Skeletal muscle satellite cell (primary cell): ENCODE results near the gene CCDC88C.
A peak's percentile ranks its signal among the peaks of the same experiment; 100 is the strongest.
"Not testable (repeated sequence)": the region's sequence is repeated elsewhere in the genome, so short reads cannot be mapped to it uniquely, and the experiment has no call there.

Experiments
- H3K27me3 ChIP-seq: 2 replicates; pipeline ENCODE4 v1.7.0; 2013; ENCODE audit warnings: low read length; ENCODE audit not compliant: control insufficient read depth, insufficient read depth
- H3K36me3 ChIP-seq: 2 replicates; pipeline ENCODE4 v1.7.0; 2013; ENCODE audit warnings: mild to moderate bottlenecking, control low read depth, low read length; ENCODE audit not compliant: insufficient read depth
- H3K4me1 ChIP-seq: 2 replicates; pipeline ENCODE4 v1.7.0; 2013; ENCODE audit warnings: low read length; ENCODE audit not compliant: control insufficient read depth, insufficient read depth
- H3K4me2 ChIP-seq: 2 replicates; pipeline ENCODE4 v1.7.0; 2013; ENCODE audit warnings: mild to moderate bottlenecking, low read length
- H3K4me3 ChIP-seq: 2 replicates; pipeline ENCODE4 v1.7.0; 2013; ENCODE audit warnings: low read length
- H3K9ac ChIP-seq: 2 replicates; pipeline ENCODE4 v1.7.0; 2013; ENCODE audit warnings: mild to moderate bottlenecking, low read depth, low read length, moderate library complexity
- H3K9me3 ChIP-seq: replicated peaks from 2 replicates; pipeline ENCODE4 v1.7.0; 2013; ENCODE audit warnings: mild to moderate bottlenecking, control low read depth, low read length

The CCDC88C gene

DNA sequence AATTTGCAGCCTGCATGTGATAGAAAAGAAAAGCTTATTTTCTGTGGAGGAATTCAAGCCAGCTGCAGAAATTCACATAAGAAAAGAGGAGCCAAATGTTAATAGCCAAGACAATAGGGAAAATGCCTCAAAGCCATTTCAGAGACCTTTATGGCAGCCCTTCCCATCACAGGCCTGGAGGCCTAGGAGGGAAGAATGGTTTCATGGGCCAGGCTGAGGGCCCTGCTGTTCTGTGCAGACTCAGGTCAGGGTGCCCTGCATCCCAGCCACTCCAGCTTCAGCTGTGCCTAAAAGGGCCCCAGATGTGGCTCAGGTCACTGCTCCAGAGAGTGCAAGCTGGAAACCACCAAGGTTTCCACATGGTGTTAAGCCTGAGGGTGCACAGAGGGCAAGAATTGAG lies 21.2 kb upstream of the CCDC88C start:
- no peak overlapping the region for H3K9ac ChIP-seq
- no peaks in the 10 kb centered on the region for H3K4me1 ChIP-seq
- no peak overlapping the region for H3K4me2 ChIP-seq
- H3K27me3 ChIP-seq: peaks cover 5% of the 10 kb centered on the region
- no peaks in the 10 kb centered on the region for H3K36me3 ChIP-seq
- H3K4me3 ChIP-seq: no peak overlapping the region
- H3K9me3 ChIP-seq: no peaks in the 10 kb centered on the region

DNA sequence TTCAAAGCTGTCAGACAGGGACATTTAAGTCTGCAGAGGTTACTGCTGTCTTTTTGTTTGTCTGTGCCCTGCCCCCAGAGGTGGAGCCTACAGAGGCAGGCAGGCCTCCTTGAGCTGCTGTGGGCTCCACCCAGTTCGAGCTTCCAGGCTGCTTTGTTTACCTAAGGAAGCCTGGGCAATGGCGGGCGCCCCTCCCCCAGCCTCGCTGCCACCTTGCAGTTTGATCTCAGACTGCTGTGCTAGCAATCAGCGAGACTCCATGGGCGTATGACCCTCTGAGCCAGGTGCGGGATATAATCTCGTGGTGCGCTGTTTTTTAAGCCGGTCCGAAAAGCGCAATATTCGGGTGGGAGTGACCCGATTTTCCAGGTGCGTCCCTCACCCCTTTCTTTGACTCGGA lies 18.6 kb upstream of the CCDC88C start:
- not testable (repeated sequence) for H3K9ac ChIP-seq, H3K4me1 ChIP-seq, H3K27me3 ChIP-seq, H3K9me3 ChIP-seq, H3K36me3 ChIP-seq, H3K4me3 ChIP-seq, H3K4me2 ChIP-seq

DNA sequence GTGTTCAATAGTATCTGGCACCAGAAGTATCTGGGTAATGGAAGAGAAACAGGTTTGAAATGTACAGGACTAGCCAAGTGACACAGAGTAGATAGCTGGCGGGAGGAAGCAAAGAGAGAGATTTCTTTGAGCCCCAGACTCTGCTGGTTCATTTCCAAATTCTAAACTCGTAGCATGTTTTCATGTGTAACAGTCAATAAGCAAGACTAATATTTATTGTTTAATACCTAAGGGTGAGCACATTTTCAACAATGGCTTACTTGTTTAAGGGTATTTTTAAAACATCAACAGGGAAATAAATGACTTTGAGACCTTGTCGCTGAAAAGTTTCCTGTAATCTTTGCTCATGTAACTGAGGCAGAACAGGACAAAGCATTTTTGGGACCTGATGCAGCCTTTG lies 11.8 kb upstream of the CCDC88C start:
- H3K4me3 ChIP-seq: no peak overlapping the region
- H3K36me3 ChIP-seq: no peaks in the 10 kb centered on the region
- no peaks in the 10 kb centered on the region for H3K4me1 ChIP-seq
- no peak overlapping the region for H3K4me2 ChIP-seq
- no peaks in the 10 kb centered on the region for H3K9me3 ChIP-seq
- H3K27me3 ChIP-seq: peaks cover 6% of the 10 kb centered on the region
- H3K9ac ChIP-seq: no peak overlapping the region

DNA sequence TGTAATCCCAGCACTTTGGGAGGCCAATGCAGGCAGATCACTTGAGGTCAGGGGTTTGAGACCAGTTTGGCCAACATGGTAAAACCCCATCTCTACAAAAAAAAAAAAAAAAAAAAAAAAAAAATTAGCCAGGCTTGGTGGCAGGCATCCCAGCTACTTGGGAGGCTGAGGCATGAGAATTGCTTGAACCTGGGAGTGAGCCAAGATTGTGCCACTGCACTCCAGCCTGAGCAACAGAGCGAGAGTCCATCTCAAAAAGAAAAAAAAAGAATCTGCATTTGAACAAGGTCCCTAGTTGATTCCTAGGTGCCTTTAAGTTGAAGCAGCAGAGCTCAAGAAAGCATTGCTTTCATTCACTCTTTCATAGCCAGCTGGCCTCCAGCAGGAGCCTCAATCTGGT lies 11.3 kb upstream of the CCDC88C start:
- not testable (repeated sequence) for H3K9me3 ChIP-seq, H3K27me3 ChIP-seq, H3K4me1 ChIP-seq, H3K4me3 ChIP-seq, H3K36me3 ChIP-seq, H3K9ac ChIP-seq, H3K4me2 ChIP-seq

- H3K36me3 ChIP-seq, H3K4me2 ChIP-seq, H3K4me1 ChIP-seq, H3K27me3 ChIP-seq, H3K9ac ChIP-seq, H3K4me3 ChIP-seq, H3K9me3 ChIP-seq: not testable (repeated sequence)
These were observed 7.9 kb upstream of the CCDC88C start for GRCh38 chr14:91425531-91425944.

GRCh38 chr14:91424813-91425530 lies 7.4 kb upstream of the CCDC88C start:
- Histone ChIP-seq H3K9ac (no peak overlapping the region), H3K4me3 (no peak overlapping the region), H3K4me2 (no peak overlapping the region), H3K27me3 (peaks cover 6% of the 10 kb centered on the region), H3K4me1 (no peaks in the 10 kb centered on the region), H3K36me3 (no peaks in the 10 kb centered on the region), H3K9me3 (no peaks in the 10 kb centered on the region)

DNA sequence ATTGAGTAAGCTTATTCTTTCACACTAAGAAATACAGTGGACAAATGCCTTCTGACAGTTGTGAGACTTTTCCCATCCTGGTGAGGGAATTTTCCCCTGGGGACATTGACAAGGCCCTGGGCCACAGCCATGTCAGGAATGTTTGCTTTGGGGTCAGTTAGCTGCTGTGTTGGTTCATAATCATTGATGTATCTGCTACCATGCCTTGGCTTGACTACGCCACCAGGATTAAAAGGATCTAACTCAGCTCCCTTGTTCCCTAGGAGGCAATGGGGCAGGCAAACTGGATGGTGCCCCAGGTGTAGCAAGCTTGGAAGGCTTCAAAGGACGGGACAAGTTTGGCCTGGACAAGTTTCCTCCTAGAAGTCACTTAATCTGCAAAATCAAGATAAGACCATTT lies 3.1 kb upstream of the CCDC88C start:
- Histone ChIP-seq H3K4me3 (no peak overlapping the region), H3K9me3 (no peaks in the 10 kb centered on the region), H3K4me2 (no peak overlapping the region), H3K27me3 (peaks cover 21% of the 10 kb centered on the region), H3K36me3 (no peaks in the 10 kb centered on the region), H3K4me1 (peaks cover 9% of the 10 kb centered on the region), H3K9ac (no peak overlapping the region)

DNA sequence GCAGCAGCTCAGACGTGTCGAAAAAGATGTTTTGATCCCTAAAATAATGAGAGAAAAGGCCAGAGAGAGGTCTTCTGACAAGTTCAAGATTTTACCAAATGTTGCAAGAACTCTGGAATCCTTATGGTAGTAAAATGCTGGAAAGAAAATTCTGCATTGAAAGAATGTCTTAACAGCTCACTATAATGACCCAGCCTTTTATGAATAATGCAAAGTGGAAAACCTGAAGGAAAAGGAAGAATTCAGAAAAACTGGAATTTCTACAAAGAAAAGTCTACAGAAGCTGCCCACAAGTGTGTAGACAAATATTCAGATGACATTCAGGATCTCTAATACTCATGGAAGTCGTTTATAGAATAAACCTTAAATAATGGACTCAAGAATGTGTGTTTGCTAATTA lies 1.8 kb upstream of the CCDC88C start:
- Histone ChIP-seq H3K9me3 (no peaks in the 10 kb centered on the region), H3K9ac (no peak overlapping the region), H3K4me2 (no peak overlapping the region), H3K4me3 (no peak overlapping the region), H3K36me3 (no peaks in the 10 kb centered on the region), H3K27me3 (peaks cover 19% of the 10 kb centered on the region), H3K4me1 (peaks cover 9% of the 10 kb centered on the region)

- peaks cover 19% of the 10 kb centered on the region for H3K27me3 ChIP-seq
- H3K9me3 ChIP-seq: no peaks in the 10 kb centered on the region
- no peak overlapping the region for H3K4me3 ChIP-seq
- no peak overlapping the region for H3K9ac ChIP-seq
- no peak overlapping the region for H3K4me2 ChIP-seq
- no peaks in the 10 kb centered on the region for H3K36me3 ChIP-seq
- peaks cover 9% of the 10 kb centered on the region for H3K4me1 ChIP-seq
These were observed 1.4 kb upstream of the CCDC88C start for GRCh38 chr14:91419044-91419397.

DNA sequence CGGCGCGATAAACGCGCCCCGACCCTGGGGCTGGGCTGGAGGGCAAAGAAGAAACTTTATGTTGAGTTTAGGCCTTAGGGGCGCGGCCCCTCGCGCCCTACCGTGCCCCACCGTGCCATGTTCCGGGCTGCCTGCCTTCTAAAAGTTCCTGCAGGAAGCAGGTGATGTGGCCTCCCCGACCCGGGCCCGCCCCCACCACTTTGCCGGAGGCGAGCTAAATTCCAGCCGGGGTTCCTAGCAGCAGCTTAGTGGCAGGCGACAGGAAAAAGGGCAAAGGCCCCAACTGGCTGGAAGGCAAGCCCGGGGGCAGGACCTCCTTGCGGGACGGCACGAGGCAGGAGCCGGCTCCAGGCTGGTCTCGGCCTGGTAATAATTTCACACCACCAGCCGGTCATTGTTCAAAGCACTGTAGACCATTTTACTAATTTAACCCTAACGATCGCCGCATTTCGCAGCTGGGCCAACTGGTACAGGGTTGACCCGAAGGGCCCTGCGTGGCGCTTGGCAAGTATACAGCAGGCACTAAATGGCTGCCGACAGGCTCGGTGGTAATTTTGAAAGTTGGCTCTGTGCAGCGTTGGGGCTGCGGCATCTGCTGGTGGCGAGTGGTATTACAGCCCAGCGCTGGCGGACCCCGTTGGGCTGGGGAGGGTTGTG lies 895 bp upstream of the CCDC88C start:
- Histone ChIP-seq H3K9ac (peak overlapping the region; percentile 6), H3K4me1 (peaks cover 9% of the 10 kb centered on the region)

DNA sequence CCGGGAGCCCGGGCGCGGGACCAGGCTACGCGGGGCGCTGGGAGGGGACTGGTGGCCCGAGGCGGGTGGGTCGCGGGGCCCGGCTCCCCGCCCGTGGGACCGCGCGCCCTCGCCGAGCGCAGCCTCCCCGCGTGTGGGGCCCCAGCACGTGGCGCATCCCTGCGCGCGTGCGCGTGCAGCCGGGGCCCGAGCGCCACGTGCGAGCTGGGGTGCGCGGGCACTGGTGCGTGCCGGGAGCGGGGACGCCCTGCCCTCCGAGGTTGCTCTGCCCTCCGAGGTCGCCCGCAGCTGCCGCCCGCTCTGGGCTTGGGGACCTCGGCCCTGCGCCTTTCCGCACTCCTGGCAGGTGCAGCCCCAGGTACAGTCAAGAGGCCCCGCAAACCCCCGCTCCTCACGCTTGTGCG lies 365 bp upstream of the CCDC88C start:
- Histone ChIP-seq H3K9ac (peak overlapping the region; percentile 6), H3K4me3 (peak overlapping the region; percentile 61), H3K9me3 (no peaks in the 10 kb centered on the region), H3K27me3 (peaks cover 19% of the 10 kb centered on the region), H3K4me2 (peak overlapping the region; percentile 71), H3K4me1 (peaks cover 9% of the 10 kb centered on the region), H3K36me3 (no peaks in the 10 kb centered on the region)

More for the DNA sequence above, 895 bp upstream of the CCDC88C start:
- Histone ChIP-seq H3K36me3 (no peaks in the 10 kb centered on the region), H3K27me3 (peaks cover 19% of the 10 kb centered on the region), H3K9me3 (no peaks in the 10 kb centered on the region), H3K4me3 (peak overlapping the region; percentile 61), H3K4me2 (peak overlapping the region; percentile 71)

DNA sequence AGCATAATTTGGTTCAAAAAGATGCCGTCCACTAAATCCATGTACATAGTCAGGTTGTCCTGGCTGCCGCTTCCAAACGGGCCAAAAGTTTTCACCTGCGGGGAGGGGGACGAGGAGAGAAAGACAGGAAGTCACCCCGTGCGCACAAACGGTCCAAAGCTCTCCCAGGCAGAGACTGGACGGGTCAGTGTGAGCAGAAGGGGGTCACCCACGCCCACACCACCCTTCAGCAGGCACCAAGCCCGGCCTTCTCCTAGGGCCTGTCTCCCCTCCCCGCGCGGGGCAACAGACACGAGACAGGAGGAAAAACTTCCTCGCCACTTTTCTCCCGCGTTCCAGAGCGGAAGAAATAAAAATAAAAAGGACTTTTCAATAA lies 888 bp downstream of the CCDC88C start:
- Histone ChIP-seq H3K27me3 (peaks cover 19% of the 10 kb centered on the region), H3K4me3 (no peak overlapping the region), H3K36me3 (no peaks in the 10 kb centered on the region), H3K4me2 (no peak overlapping the region), H3K9ac (no peak overlapping the region), H3K9me3 (no peaks in the 10 kb centered on the region), H3K4me1 (peaks cover 9% of the 10 kb centered on the region)
